ENCODE data around the gene TOX3. TPM values are rescaled to one million over a fixed set of nuclear protein-coding genes. Genes with fewer than 3 reads are reported as not detected.

Gene TOX3
- total and polyA plus RNA-seq, 2 of the 13 experiments (the other 11 are each of a cell fraction or from before 2014, with no cell fraction given) = 14.5 to 98.6 TPM

DNA sequence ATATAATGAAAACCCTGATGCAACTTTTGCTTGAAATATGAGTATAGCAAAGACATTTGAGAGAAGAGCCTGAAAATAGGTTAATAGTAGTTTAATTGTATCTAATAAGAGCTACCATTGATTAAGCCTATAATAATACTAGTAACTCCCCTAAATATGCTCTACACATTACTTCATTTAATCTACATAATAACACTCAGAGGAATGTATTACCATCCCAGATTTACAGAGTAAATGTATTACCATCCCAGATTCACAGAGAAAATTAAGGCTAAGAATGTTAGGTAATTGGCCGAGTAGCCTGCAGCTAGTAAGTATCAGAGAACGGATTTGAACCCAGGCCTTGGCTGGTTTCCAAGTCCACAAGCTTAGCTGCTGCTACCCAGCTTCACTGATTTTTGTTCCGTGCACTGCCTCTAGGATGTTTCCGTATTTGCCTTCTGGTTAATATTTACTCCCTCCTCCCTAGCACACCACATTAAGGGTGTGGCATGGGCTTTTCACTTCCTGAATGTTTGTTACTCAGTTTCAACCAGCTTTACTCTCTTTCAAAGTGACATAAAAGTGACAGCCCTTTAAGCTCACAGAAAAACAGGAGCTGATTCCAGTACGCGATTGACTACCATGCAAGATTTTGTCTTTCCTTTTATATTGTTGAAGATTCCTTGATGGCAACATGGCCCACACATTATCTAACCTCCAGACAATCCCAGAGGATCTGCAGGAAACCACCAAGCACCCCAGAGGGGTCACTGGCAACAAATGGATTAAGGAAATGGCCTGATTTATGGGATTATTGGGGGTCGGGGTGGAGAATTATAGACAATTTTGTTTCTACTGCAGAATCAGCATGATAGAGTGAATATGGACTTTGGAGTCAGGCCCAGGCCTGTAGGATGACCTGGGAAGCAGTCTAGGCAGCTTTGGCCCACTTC lies 26.7 kb upstream of the TOX3 start (continued):
- TF ChIP-seq ZZZ3 (CRISPR knock-in tag; IDR thresholded peaks at IDR 0.05; ENCODE audit: borderline replicate concordance) (peak; percentile 41; the same call in 1 of the 2 replicates), NFATC3 (CRISPR knock-in tag; IDR thresholded peaks at IDR 0.05) (peak; percentile 60; the same call in 1 of the 2 replicates), ARNT (IDR thresholded peaks at IDR 0.05) (no peak), IKZF1 (IDR thresholded peaks at IDR 0.05) (no peak), STAG1 (CRISPR knock-in tag; IDR thresholded peaks at IDR 0.05) (no peak; the same call in 1 of the 2 replicates), ELF4 (CRISPR knock-in tag; IDR thresholded peaks at IDR 0.05; ENCODE audit: borderline replicate concordance) (peak; percentile 96), ZNF24 (IDR thresholded peaks at IDR 0.05) (no peak), TGIF2 (CRISPR knock-in tag; IDR thresholded peaks at IDR 0.05) (peak; percentile 94), TCF12 (IDR thresholded peaks at IDR 0.05) (no peak), TCF12 (CRISPR knock-in tag; IDR thresholded peaks at IDR 0.05) (no peak), SRSF4 (IDR thresholded peaks at IDR 0.05; ENCODE audit: low read depth, low read length, poor library complexity, severe bottlenecking) (no peak), EED (CRISPR knock-in tag; IDR thresholded peaks at IDR 0.05) (no peak), ZNF775 (CRISPR knock-in tag; IDR thresholded peaks at IDR 0.05; ENCODE audit: borderline replicate concordance) (peak; percentile 78; the same call in 1 of the 2 replicates), NFE2 (CRISPR knock-in tag; IDR thresholded peaks at IDR 0.05) (no peak), SKI (IDR thresholded peaks at IDR 0.05; ENCODE audit: partially characterized antibody) (no peak), CSRNP1 (CRISPR knock-in tag; IDR thresholded peaks at IDR 0.05) (no peak; the same call in 1 of the 2 replicates), THAP7 (CRISPR knock-in tag; IDR thresholded peaks at IDR 0.05) (no peak), ZNF850 (CRISPR knock-in tag; conservative IDR thresholded peaks at IDR 0.05) (no peak), ZNF703 (CRISPR knock-in tag; IDR thresholded peaks at IDR 0.05; ENCODE audit: borderline replicate concordance) (no peak), ZNF557 (CRISPR knock-in tag; IDR thresholded peaks at IDR 0.05) (no peak)
- TF ChIP-seq, protein P1, sequence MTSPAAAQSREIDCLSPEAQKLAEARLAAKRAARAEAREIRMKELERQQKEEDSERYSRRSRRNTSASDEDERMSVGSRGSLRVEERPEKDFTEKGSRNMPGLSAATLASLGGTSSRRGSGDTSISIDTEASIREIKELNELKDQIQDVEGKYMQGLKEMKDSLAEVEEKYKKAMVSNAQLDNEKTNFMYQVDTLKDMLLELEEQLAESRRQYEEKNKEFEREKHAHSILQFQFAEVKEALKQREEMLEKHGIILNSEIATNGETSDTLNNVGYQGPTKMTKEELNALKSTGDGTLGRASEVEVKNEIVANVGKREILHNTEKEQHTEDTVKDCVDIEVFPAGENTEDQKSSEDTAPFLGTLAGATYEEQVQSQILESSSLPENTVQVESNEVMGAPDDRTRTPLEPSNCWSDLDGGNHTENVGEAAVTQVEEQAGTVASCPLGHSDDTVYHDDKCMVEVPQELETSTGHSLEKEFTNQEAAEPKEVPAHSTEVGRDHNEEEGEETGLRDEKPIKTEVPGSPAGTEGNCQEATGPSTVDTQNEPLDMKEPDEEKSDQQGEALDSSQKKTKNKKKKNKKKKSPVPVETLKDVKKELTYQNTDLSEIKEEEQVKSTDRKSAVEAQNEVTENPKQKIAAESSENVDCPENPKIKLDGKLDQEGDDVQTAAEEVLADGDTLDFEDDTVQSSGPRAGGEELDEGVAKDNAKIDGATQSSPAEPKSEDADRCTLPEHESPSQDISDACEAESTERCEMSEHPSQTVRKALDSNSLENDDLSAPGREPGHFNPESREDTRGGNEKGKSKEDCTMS (CRISPR knock-in tag; conservative IDR thresholded peaks at IDR 0.05) = no peak
- TF ChIP-seq, protein P2, sequence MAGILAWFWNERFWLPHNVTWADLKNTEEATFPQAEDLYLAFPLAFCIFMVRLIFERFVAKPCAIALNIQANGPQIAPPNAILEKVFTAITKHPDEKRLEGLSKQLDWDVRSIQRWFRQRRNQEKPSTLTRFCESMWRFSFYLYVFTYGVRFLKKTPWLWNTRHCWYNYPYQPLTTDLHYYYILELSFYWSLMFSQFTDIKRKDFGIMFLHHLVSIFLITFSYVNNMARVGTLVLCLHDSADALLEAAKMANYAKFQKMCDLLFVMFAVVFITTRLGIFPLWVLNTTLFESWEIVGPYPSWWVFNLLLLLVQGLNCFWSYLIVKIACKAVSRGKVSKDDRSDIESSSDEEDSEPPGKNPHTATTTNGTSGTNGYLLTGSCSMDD (CRISPR knock-in tag; IDR thresholded peaks at IDR 0.05) = no peak
- TF ChIP-seq, protein P3, sequence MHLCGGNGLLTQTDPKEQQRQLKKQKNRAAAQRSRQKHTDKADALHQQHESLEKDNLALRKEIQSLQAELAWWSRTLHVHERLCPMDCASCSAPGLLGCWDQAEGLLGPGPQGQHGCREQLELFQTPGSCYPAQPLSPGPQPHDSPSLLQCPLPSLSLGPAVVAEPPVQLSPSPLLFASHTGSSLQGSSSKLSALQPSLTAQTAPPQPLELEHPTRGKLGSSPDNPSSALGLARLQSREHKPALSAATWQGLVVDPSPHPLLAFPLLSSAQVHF (CRISPR knock-in tag; IDR thresholded peaks at IDR 0.05) = no peak
